ENCODE data around the gene SOX13. TPM values are rescaled to one million over a fixed set of nuclear protein-coding genes. Genes with fewer than 3 reads are reported as not detected.

The SOX13 gene
- total RNA-seq, 1 donor from 2014 or later: 9.1 TPM

DNA sequence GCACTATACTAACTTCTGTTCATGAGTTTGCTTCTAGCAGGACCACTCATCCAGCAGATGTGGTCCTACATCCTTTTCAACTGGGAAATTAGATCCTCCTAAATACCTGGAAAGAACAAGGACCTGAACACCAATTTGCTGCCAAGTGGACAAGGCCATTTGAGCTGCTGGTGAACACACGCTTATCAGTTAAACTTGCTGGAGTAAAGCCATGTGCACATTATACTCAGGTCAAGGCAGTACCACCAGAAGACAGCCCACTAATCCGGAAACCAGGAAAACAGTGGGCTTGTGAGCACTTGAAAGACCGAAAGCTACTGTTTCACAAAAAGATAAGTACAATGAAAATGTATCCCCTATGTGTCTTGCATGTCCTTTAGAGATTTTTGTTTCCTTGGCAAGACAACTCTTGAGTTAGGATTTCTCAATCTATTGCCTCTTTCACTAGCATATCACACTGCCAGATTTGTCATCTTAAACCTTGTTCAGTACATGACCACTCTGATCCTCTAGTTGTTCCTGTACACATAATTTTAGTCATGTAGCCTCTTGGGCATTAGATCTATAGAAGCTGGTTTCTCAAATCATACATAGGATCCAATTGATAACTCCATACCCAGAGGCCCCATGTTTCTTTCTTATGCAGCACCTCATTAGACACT, 97.7 kb downstream of the SOX13 start:
- Mint-ChIP-seq H3K36me3 (ENCODE audit: low read depth) (peaks cover 2% of the 10 kb centered on the region), H3K4me3 (ENCODE audit: unreplicated experiment) (no peak overlapping the region), H3K4me1 (ENCODE audit: low read depth) (no peaks in the 10 kb centered on the region), H3K27me3 (ENCODE audit: low read depth) (peaks cover 11% of the 10 kb centered on the region), H3K27ac (ENCODE audit: unreplicated experiment) (no peak overlapping the region), H3K9me3 (ENCODE audit: low read depth) (peaks cover 17% of the 10 kb centered on the region)
- TF ChIP-seq, protein P1, sequence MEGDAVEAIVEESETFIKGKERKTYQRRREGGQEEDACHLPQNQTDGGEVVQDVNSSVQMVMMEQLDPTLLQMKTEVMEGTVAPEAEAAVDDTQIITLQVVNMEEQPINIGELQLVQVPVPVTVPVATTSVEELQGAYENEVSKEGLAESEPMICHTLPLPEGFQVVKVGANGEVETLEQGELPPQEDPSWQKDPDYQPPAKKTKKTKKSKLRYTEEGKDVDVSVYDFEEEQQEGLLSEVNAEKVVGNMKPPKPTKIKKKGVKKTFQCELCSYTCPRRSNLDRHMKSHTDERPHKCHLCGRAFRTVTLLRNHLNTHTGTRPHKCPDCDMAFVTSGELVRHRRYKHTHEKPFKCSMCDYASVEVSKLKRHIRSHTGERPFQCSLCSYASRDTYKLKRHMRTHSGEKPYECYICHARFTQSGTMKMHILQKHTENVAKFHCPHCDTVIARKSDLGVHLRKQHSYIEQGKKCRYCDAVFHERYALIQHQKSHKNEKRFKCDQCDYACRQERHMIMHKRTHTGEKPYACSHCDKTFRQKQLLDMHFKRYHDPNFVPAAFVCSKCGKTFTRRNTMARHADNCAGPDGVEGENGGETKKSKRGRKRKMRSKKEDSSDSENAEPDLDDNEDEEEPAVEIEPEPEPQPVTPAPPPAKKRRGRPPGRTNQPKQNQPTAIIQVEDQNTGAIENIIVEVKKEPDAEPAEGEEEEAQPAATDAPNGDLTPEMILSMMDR (IDR thresholded peaks at IDR 0.05): no peak
- no peak for DNase-seq (ENCODE audit: low spot score)

DNA sequence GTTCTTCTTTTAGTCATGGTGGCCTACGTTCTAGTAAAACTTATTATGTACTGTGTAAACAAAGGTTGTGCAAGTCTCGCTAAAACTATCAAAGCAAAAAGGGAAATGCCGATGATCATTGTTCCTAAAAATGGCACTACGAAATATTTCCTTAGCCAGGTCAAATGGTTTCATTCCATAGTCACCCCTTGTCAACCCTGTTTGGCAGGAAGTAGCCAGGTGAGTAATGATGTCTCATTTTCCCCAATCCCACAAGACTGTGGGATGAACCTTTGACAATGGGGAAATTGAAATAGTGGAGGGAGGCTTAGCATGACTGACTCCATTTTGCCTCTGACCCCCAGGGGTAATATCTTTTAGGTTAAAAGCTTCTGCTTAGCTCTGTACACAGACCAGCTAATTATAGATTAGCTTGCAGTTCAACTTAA, 98.8 kb downstream of the SOX13 start:
- Mint-ChIP-seq H3K27me3 (ENCODE audit: low read depth) (peaks cover 6% of the 10 kb centered on the region), H3K9me3 (ENCODE audit: low read depth) (peaks cover 17% of the 10 kb centered on the region), H3K4me3 (ENCODE audit: unreplicated experiment) (no peak overlapping the region), H3K36me3 (ENCODE audit: low read depth) (peaks cover 2% of the 10 kb centered on the region), H3K27ac (ENCODE audit: unreplicated experiment) (no peak overlapping the region), H3K4me1 (ENCODE audit: low read depth) (no peaks in the 10 kb centered on the region)
- no peak for DNase-seq (ENCODE audit: low spot score)
- TF ChIP-seq, protein P1 (IDR thresholded peaks at IDR 0.05): no peak

DNA sequence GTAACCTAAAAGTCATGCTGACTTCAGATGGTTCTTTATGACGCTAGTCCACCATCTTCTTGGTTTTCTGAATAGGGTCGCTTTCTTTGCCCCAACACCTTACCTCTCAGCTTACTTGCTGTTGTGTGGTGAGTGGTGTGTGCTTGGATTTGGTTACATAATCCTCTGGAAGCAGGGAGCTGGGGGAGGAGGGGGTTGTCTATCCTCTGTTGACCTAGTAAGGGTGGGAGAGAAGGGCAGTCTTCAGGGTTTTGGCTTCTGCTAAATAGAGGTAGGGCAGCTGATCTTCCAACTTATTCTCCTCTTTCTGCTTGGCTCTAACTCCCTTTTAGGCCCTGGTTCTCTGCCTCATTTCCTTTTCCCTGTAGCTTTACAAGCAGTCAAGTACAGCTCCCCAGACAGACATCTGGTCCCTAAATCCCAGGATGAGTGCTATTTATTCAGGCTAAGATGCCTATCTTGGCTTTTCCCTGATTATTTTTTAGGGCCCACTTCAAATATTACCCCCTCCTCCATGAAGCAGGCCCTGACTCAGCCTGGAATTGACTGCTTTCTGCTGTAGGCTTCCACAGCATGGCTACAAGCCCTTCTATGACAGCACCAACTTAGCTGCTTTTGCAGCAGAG, 99.6 kb downstream of the SOX13 start:
- H3K4me3 Mint-ChIP-seq (ENCODE audit: unreplicated experiment): no peak overlapping the region
- H3K27ac Mint-ChIP-seq (ENCODE audit: unreplicated experiment): no peak overlapping the region
- H3K27me3 Mint-ChIP-seq (ENCODE audit: low read depth): peaks cover 4% of the 10 kb centered on the region
- TF ChIP-seq, protein P1 (IDR thresholded peaks at IDR 0.05): no peak
- DNase-seq (ENCODE audit: low spot score): no peak
- no peaks in the 10 kb centered on the region for H3K4me1 Mint-ChIP-seq (ENCODE audit: low read depth)
- H3K36me3 Mint-ChIP-seq (ENCODE audit: low read depth): peaks cover 2% of the 10 kb centered on the region
- peaks cover 17% of the 10 kb centered on the region for H3K9me3 Mint-ChIP-seq (ENCODE audit: low read depth)

- peaks cover 9% of the 10 kb centered on the region for H3K9me3 Mint-ChIP-seq (ENCODE audit: low read depth)
- H3K27me3 Mint-ChIP-seq (ENCODE audit: low read depth): peaks cover 16% of the 10 kb centered on the region
- DNase-seq (ENCODE audit: low spot score): no peak
- TF ChIP-seq, protein P1 (IDR thresholded peaks at IDR 0.05): no peak
- H3K4me3 Mint-ChIP-seq (ENCODE audit: unreplicated experiment): no peak overlapping the region
- no peaks in the 10 kb centered on the region for H3K36me3 Mint-ChIP-seq (ENCODE audit: low read depth)
- H3K27ac Mint-ChIP-seq (ENCODE audit: unreplicated experiment): no peak overlapping the region
- no peaks in the 10 kb centered on the region for H3K4me1 Mint-ChIP-seq (ENCODE audit: low read depth)
Observed at GRCh38 chr1:204174958-204175357, 102.0 kb downstream of the SOX13 start.

DNA sequence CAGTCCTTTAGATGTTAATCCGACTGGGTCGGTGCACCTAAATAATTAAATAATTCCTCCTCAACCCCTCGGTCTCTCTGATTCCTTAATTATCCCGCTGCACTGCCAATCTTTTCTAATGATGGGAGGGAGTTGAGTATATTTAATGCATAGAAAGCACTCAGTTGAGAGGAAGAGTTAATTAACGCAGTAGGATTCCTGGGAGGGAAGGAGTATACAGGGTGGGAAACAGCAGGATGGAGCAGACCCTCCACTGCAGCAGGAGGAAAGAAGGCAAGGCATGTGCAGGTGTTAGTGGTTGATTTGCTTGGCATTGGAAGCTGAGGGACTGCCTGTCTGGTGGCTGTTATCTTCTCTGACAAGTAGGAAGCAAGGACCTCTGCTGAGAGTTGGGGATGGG, 103.1 kb downstream of the SOX13 start:
- H3K36me3 Mint-ChIP-seq (ENCODE audit: low read depth): no peaks in the 10 kb centered on the region
- H3K27me3 Mint-ChIP-seq (ENCODE audit: low read depth): peaks cover 24% of the 10 kb centered on the region
- H3K4me1 Mint-ChIP-seq (ENCODE audit: low read depth): no peaks in the 10 kb centered on the region
- no peaks in the 10 kb centered on the region for H3K9me3 Mint-ChIP-seq (ENCODE audit: low read depth)
- no peak overlapping the region for H3K27ac Mint-ChIP-seq (ENCODE audit: unreplicated experiment)
- H3K4me3 Mint-ChIP-seq (ENCODE audit: unreplicated experiment): no peak overlapping the region
- TF ChIP-seq, protein P1 (IDR thresholded peaks at IDR 0.05): no peak
- no peak for DNase-seq (ENCODE audit: low spot score)
